ENCODE results near the gene ESAM. TPM values are rescaled to one million over a fixed set of nuclear protein-coding genes. Genes with fewer than 3 reads are reported as not detected.

ESAM gene
- total and polyA plus RNA-seq, 2 donors (not counting 1 experiment from before 2014, with no cell fraction given), result 1.4 to 14.5 TPM

- H2AFZ ChIP-seq (ENCODE audit: insufficient read depth, low read depth, low read length, poor library complexity, severe bottlenecking), result peak overlapping the region; percentile 80
- TF ChIP-seq EZH2 (IDR thresholded peaks at IDR 0.05; ENCODE audit: borderline replicate concordance, insufficient read depth, low read depth, low read length, poor library complexity, severe bottlenecking), result no peak
- no peak for TF ChIP-seq CTCF (IDR thresholded peaks at IDR 0.05)
Measured at GRCh38 chr11:124738713-124739478, 23.2 kb downstream of the ESAM start.

More at GRCh38 chr11:124738713-124739478, 23.2 kb downstream of the ESAM start:
- peak overlapping the region; percentile 70 for H3K9ac ChIP-seq (ENCODE audit: low read length)
- Mint-ChIP-seq H3K9me3 (ENCODE audit: insufficient read depth) (no peaks in the 10 kb centered on the region), H3K27ac (peak overlapping the region; percentile 60), H3K4me1 (peaks cover 16% of the 10 kb centered on the region), H3K27me3 (no peaks in the 10 kb centered on the region), H3K4me3 (peak overlapping the region; percentile 92)
- H3K9me3 ChIP-seq (ENCODE audit: control extremely low read depth in 1 of 3, control insufficient read depth in 2 of 3, insufficient read depth in 1 of 3, low read length in 2 of 3), result no peaks in the 10 kb centered on the region
- H3K4me2 ChIP-seq (replicated peaks; ENCODE audit: low read depth, low read length, poor library complexity, severe bottlenecking), result peak overlapping the region; percentile 97
- H3K36me3 ChIP-seq (replicated peaks in 1 of 2; ENCODE audit: control extremely low read depth in 1 of 2, control insufficient read depth in 1 of 2, extremely low read depth in 1 of 2, insufficient read depth in 2 of 2, low read length in 1 of 2), result no peaks in the 10 kb centered on the region
- peaks cover 8 to 17% of the 10 kb centered on the region in 2 donors for H3K4me1 ChIP-seq (ENCODE audit: control insufficient read depth in 2 of 2, insufficient read depth in 2 of 2, low read length in 2 of 2)
- H3K27me3 ChIP-seq (replicated peaks in 1 of 4; ENCODE audit: control extremely low read depth in 1 of 4, control insufficient read depth in 3 of 4, insufficient read depth in 4 of 4, low read length in 3 of 4), result peaks cover 0 to 13% (median 2%) of the 10 kb centered on the region in 4 experiments
- DNase-seq (no peak), ATAC-seq (ENCODE audit: low read depth) (no peak)
- intact Hi-C loops (cut with micrococcal nuclease), result loop anchor here (1.0 kb wide), 3 partner anchors 8 to 61 kb away; partner anchors contain the start of gene MSANTD2
- no peaks in the 10 kb centered on the region for H3K79me2 ChIP-seq (ENCODE audit: control insufficient read depth, insufficient read depth, low read length)
- H4K20me1 ChIP-seq (ENCODE audit: control insufficient read depth, insufficient read depth, low read length, poor library complexity, severe bottlenecking), result no peaks in the 10 kb centered on the region
- POLR2A ChIA-PET, result interaction anchor here (0.5 to 1.7 kb wide), 3 partner anchors 24 to 65 kb away, joined by 3 to 4 read pairs (median 3); partner anchors contain the start of genes ESAM, SIAE and SPA17
- 91% methylated on average over 19 of the region's 21 CpGs for WGBS (ENCODE audit: insufficient coverage)
- peak overlapping the region in 1 of 5 experiments; percentile 62 for H3K4me3 ChIP-seq (ENCODE audit: control extremely low read depth in 1 of 5, extremely low read depth in 1 of 5, insufficient read depth in 1 of 5, low read depth in 2 of 5, low read length in 4 of 5)
- CTCF ChIA-PET, result interaction anchor here (0.7 to 3.4 kb wide), 5 partner anchors 14 to 70 kb away, joined by 3 to 16 read pairs (median 4); no protein-coding TSS in a partner anchor
- no peak overlapping the region for H3K27ac ChIP-seq (ENCODE audit: low read length in 2 of 2)
